MG63 (cell line): ENCODE results near the gene SLC39A1. TPM values are rescaled to one million over a fixed set of nuclear protein-coding genes. Genes with fewer than 3 reads are reported as not detected.
"Not testable (repeated sequence)": the region's sequence is repeated elsewhere in the genome, so short reads cannot be mapped to it uniquely, and the experiment has no call there.

Experiments used
- DNase-seq: peaks from one replicate; pipeline ENCODE4 v3.0.0-alpha.2; 2020
- H3K27me3 ChIP-seq: fragments of 250-450 bp; sonication (Bioruptor Pico); 2 replicates; pipeline ENCODE4 v1.5.1; 2020; ENCODE audit warnings: mild to moderate bottlenecking, moderate library complexity
- H3K36me3 ChIP-seq: fragments of 250-450 bp; sonication (Bioruptor Pico); 2 replicates; pipeline ENCODE4 v1.5.1; 2020; ENCODE audit warnings: mild to moderate bottlenecking, moderate library complexity
- H3K4me3 ChIP-seq: fragments of 250-450 bp; sonication (Bioruptor Pico); 2 replicates; pipeline ENCODE4 v1.5.1; 2020; ENCODE audit warnings: mild to moderate bottlenecking, moderate library complexity
- H3K9me3 ChIP-seq: fragments of 250-450 bp; sonication (Bioruptor Pico); 2 replicates; pipeline ENCODE4 v1.5.1; 2020; ENCODE audit warnings: mild to moderate bottlenecking, moderate library complexity
- total RNA-seq: library from RNA; depleted of rRNA; stranded (reverse); fragments of >200 nt; shearing (Covaris generic); gene quantifications from 2 replicates; pipeline ENCODE4 v1.2.3, GENCODE V29; 2014; ENCODE audit warnings: low replicate concordance

Gene SLC39A1
- total RNA-seq, 1 experiment from 2014 or later = 223 TPM

DNA sequence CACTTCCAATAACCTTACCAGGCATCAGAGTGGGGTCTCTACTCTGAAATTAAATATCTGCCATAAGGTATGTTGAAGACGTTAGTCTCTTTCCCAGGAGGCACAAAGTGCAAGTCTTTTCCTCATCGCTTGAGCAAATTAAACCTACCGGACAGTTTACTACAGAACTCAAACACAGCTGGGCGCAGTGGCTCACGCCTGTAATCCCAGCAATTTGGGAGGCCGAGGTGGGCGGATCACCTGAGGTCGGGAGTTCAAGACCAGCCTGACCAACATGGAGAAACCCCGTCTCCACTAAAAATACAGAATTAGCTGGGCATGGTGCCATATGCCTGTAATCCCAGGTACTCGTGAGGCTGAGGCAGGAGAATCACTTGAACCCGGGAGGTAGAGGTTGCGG lies 15.8 kb upstream of the SLC39A1 start:
- peaks cover 50% of the 10 kb centered on the region for H3K36me3 ChIP-seq
- H3K27me3 ChIP-seq, DNase-seq, H3K9me3 ChIP-seq, H3K4me3 ChIP-seq: not testable (repeated sequence)

- no peak for DNase-seq
- H3K36me3 ChIP-seq = peaks cover 53% of the 10 kb centered on the region
- no peaks in the 10 kb centered on the region for H3K9me3 ChIP-seq
Measured at GRCh38 chr1:153978274-153978909, 15.1 kb upstream of the SLC39A1 start.

DNA sequence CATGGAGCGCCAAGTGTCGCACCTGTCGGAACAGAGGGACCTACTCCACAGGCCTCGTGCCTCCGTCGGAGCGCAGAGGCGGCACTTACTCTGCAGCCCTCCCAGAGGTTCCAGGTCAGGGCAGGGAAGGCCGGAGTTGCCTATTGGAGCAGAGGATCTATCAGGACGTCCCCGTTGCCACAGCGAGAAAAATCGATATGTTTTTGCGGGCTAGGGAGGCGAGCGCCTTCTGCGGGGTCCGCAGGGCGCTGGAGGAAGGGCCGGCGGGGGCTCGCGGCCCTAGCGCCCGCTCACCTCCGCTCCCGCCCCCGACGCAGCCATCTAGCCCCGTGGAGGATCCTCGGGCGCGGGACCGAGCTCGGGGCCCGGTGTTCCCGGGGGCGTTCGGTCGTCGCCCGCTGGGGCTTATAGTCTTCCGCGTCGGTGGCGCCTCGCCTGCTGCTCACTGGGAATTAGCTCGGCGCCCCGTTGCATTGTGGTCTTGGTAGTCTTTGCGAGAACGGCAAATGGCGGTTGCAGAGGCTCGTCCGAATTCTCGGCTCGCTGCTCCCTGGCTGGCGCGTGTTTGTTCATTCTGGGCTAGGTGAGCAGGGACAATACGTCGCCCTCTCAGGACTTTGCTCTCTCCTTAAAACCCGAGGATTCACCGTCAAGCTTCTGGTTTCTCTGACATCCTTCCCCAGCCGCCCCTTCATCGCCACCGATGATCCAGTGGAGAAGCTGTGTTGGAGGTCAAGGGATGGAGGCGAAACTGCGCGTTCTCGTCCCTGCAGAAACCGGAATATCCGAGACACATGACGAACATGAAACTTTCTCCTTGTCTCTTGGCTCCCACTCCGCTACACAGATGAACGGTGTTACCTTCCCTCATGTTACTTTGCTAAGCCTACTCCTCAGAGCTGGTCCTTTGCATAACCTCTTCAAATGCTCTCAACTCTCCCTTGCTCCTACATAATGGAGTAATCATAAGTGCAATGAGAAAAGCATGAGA lies 14.2 kb upstream of the SLC39A1 start, which contains the start of gene JTB:
JTB (minus strand) TSS at position 425 of the 991 bp plus-strand sequence; CDS start at position 3, 422 bp downstream.
- no peaks in the 10 kb centered on the region for H3K27me3 ChIP-seq
- peaks cover 49% of the 10 kb centered on the region for H3K36me3 ChIP-seq
- peak; percentile 88 for DNase-seq
- no peaks in the 10 kb centered on the region for H3K9me3 ChIP-seq
- H3K4me3 ChIP-seq = peak within 1 kb of the TSS; percentile 89

More at GRCh38 chr1:153978274-153978909, 15.1 kb upstream of the SLC39A1 start:
- no peaks in the 10 kb centered on the region for H3K27me3 ChIP-seq
- H3K4me3 ChIP-seq = peak overlapping the region; percentile 89

DNA sequence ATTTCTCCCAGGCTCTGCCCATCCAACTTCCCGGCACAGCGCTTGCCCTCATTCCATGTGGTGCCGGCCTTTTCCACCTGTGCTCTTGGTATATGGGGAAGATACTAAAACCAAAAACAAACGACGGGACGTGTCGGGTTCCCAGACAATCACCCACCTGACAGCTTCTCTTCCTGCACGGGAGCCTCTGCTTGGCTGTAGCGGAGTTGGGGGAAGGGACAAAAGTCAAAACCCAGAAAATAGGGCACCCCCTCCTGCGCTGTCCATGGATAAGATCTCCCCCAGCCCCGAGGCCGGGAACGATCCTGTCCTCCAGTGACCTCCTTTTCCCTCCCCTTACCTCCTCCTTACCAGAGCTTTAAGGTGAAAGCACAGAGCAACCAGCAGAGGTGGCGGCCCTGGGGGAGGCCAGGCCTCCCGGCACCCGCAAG lies 13.5 kb upstream of the SLC39A1 start:
- Histone ChIP-seq H3K4me3 (peak overlapping the region; percentile 89), H3K27me3 (no peaks in the 10 kb centered on the region), H3K36me3 (peaks cover 42% of the 10 kb centered on the region), H3K9me3 (no peaks in the 10 kb centered on the region)
- no peak for DNase-seq

DNA sequence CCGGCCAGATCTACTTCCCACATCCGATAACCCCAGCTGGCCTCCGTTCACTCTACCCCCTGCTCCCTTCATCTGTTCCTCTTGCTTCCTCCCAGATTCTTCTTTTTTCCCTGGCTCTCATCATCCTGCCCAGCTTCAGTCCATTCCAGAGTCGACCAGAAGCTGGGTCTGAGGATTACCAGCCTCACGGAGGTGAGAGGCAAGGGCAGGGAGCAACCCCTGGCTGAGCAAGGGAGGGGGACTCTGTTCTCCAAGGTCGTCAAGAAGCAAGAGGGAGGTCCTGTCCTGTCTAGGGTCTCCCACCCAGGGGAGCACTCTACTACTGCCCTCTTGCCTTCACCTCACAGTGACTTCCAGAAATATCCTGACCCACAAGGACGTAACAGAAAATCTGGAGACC lies 10.2 kb upstream of the SLC39A1 start:
- DNase-seq = no peak
- Histone ChIP-seq H3K9me3 (no peaks in the 10 kb centered on the region), H3K4me3 (no peak overlapping the region), H3K27me3 (no peaks in the 10 kb centered on the region), H3K36me3 (peaks cover 32% of the 10 kb centered on the region)

- H3K9me3 ChIP-seq = no peaks in the 10 kb centered on the region
- H3K4me3 ChIP-seq = no peak overlapping the region
- H3K27me3 ChIP-seq = no peaks in the 10 kb centered on the region
- DNase-seq = no peak
- H3K36me3 ChIP-seq = peaks cover 32% of the 10 kb centered on the region
Measured at GRCh38 chr1:153973071-153973470, 9.7 kb upstream of the SLC39A1 start.

DNA sequence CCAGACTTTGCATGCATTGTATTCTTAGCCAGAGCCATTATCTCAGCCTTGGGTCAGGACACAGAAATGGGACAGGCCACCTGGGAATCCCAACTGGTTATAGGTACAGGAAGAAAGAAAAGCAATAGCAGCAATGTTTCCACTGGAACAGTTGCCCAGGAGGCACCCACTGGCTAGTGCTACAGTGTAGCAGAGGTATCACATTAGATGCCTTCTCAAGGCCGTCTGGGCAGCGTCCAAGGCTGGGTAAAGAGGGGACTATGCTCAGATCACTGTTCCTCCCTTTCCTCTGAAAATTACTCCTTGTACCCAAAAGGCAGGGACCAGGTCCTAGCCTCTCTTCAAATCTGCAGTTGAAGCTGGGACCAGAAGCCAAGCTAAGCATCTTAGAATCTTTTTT lies 7.0 kb upstream of the SLC39A1 start:
- Histone ChIP-seq H3K4me3 (no peak overlapping the region), H3K27me3 (no peaks in the 10 kb centered on the region), H3K9me3 (no peaks in the 10 kb centered on the region), H3K36me3 (peaks cover 22% of the 10 kb centered on the region)
- no peak for DNase-seq

DNA sequence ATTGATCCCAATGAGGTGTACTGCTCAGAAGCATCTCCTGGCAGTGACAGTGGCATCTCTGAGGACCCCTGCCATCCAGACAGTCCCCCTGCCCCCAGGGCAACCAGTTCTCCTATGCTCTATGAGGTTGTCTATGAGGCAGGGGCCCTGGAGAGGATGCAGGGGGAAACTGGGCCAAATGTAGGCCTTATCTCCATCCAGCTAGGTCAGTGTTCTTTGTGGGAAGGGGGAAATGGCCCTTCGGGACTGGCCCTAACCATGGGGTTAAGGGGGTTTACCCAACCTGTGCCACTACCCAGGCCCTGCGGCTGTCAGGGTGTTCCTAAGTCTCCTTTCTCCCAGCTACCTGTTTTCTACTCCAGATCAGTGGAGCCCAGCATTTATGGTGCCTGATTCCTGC lies 5.6 kb upstream of the SLC39A1 start:
- peaks cover 8% of the 10 kb centered on the region for H3K36me3 ChIP-seq

GRCh38 chr1:153968408-153968807 lies 5.1 kb upstream of the SLC39A1 start:
- Histone ChIP-seq H3K36me3 (peaks cover 2% of the 10 kb centered on the region), H3K4me3 (peak overlapping the region; percentile 63), H3K27me3 (no peaks in the 10 kb centered on the region), H3K9me3 (no peaks in the 10 kb centered on the region)
- DNase-seq = no peak

More for the DNA sequence above, 5.6 kb upstream of the SLC39A1 start:
- Histone ChIP-seq H3K4me3 (no peak overlapping the region), H3K9me3 (no peaks in the 10 kb centered on the region), H3K27me3 (no peaks in the 10 kb centered on the region)
- no peak for DNase-seq

GRCh38 chr1:153968000-153968363 lies 4.6 kb upstream of the SLC39A1 start:
- Histone ChIP-seq H3K27me3 (no peaks in the 10 kb centered on the region), H3K9me3 (no peaks in the 10 kb centered on the region), H3K36me3 (no peaks in the 10 kb centered on the region; the same call in 1 of the 2 replicates), H3K4me3 (peak overlapping the region; percentile 63)
- DNase-seq = peak; percentile 39

DNA sequence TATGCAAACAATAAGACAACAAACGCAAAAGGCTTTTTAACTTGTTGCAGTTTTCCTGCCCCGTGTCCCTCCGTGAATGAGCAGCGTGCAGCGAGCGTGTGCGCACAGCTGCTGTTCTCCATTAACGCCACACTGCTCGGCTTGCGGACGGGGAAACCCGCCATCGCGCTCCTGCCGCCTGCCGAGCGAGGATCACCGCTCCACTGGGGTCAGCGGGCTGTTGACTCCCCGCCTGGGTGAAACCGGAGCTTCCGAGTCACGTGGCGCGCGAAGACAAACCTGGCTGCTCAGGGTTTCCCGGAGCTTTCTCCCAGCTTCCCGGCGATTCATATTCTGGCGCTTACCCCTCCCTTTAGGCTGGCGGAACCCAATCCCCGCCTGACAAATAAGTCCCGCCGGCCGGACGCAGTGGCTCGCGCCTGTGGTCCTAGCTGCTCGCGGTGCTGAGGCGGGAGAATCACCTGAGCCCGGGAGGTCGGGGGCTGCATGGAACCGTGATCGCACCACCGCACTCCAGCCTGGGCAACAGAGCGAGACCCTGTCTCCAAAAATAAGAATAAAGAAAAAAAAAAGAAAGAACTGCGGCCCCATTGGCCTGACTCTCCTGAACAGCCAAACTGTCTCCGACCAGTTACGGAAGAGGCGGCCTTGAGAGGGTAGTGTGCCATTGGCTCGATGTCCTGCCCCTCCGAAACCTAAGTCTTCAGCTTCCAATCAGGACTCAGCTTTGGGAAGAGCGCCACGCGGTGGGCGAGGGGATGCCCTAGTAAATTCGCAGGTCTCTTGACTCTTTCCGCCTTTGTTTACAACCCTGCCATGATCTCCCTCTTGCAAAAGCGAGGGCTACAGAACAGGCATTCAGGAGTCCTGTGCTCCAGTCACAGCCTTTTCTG lies 4.0 kb upstream of the SLC39A1 start, which contains the start of gene CREB3L4:
CREB3L4 (plus strand) TSS at position 796 of the 893 bp plus-strand sequence. CDS start 624 bp downstream, outside the sequence.
- DNase-seq = peak; percentile 98
- peak within 1 kb of the TSS; percentile 63 for H3K4me3 ChIP-seq
- peaks cover 5% of the 10 kb centered on the region for H3K36me3 ChIP-seq
- H3K27me3 ChIP-seq = no peaks in the 10 kb centered on the region
- H3K9me3 ChIP-seq = no peaks in the 10 kb centered on the region

DNA sequence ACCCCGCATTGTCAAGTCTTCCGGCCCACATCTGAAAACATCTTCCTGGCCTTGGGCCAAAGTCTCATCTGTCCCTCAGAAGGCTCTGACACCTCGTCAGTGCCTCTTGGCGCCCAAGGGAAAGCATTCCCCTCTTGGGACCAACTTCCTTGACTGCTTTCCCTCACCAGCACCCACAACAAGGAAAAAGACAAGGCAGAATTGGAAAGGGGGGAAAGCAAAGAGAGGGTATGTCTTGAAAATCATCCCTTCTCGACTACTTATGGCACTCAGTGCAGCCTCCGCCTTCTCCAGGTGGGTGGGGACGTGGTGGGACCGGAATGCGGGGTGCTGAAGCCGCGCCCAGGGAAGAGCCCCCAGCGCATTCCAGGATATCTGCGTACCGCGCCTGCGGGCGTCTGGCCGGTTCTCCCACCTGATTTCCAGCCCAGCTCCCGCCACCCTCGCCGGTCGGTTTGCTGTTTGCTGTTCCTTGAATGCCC lies 554 bp upstream of the SLC39A1 start:
- Histone ChIP-seq H3K27me3 (no peaks in the 10 kb centered on the region), H3K9me3 (no peaks in the 10 kb centered on the region), H3K4me3 (peak overlapping the region; percentile 79), H3K36me3 (peaks cover 26% of the 10 kb centered on the region)
- DNase-seq = peak; percentile 69

DNA sequence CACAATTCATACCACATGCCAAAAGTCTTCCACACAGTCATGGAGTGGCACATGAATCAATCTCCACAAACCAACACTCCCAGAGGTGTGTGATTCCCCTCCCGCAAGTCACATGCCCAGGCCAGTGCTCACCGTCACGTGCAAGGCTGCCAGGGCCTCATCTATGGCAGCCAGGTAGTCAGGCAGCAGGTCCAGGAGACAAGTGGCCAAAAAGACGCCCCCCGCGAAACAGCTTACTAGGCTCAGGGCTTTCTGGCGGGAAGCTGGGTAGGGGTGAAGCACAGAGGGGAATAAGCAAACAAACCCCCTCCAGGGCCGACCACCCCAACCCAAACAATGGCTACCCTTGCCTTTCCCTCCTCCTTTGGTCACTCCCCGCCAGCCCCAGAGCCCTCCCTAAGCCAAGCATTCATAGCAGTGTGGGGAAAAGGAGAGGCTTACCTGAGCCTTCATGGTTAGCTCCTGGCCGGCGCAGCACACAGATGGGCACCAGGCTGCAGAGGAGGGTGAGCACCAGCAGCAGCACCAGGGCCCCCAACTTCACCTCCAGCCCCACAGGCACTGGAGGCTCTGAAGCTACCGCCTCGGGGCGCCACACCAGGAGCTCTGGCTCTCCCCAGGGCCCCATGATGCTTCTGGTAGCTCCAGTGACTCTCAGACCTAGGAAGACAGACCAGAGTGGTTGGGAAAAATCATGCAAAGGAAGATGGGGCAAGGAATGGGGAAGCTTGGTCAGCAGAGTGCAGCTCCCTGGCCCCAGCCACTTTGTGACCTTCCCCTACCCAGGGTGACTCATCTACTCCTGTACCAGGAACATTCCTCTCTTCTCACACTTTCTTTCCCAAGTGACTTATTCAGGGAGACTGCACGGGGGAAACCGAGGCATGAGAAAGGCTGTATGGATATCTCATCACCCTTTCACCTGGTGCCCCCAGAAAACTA lies 978 bp downstream of the SLC39A1 start:
- Histone ChIP-seq H3K36me3 (peaks cover 26% of the 10 kb centered on the region), H3K9me3 (no peaks in the 10 kb centered on the region), H3K27me3 (no peaks in the 10 kb centered on the region), H3K4me3 (peak overlapping the region; percentile 79)
- peak; percentile 51 for DNase-seq

DNA sequence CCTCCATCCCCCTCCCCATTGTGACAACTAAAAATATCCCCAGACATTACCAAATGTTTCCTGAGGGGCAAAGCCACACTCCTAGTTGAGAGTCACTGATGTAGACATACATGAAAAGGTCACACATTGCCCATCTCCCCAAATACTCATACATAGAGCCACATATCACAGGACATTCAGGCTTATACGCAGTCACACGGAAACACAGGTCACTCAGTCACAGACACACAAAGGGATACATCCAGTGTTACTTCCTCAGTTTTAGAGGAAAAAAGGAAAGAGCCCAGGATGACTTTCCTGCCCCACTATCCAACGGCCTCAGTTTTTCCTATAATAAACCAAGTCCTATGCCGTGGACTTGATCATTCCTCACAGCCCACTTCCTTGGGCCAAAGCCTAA lies 1.9 kb downstream of the SLC39A1 start:
- H3K36me3 ChIP-seq = peaks cover 26% of the 10 kb centered on the region
- peak overlapping the region; percentile 79; the same call in 1 of the 2 replicates for H3K4me3 ChIP-seq

GRCh38 chr1:153960206-153960605 lies 3.1 kb downstream of the SLC39A1 start:
- H3K36me3 ChIP-seq = peaks cover 26% of the 10 kb centered on the region
- no peaks in the 10 kb centered on the region for H3K27me3 ChIP-seq
- no peaks in the 10 kb centered on the region for H3K9me3 ChIP-seq
- no peak for DNase-seq
- no peak overlapping the region for H3K4me3 ChIP-seq

More for the DNA sequence above, 1.9 kb downstream of the SLC39A1 start:
- Histone ChIP-seq H3K27me3 (no peaks in the 10 kb centered on the region), H3K9me3 (no peaks in the 10 kb centered on the region)
- no peak for DNase-seq
